GM19452 (cell line): ENCODE measurements around the gene SLC6A13.
"Not testable (repeated sequence)": the region's sequence is repeated elsewhere in the genome, so short reads cannot be mapped to it uniquely, and the experiment has no call there.

Source experiments
- ATAC-seq: cut with Tn5 transposase; IDR thresholded peaks from one replicate; pipeline ENCODE4 v1.9.1; 2021; ENCODE audit not compliant: unreplicated experiment

SLC6A13 gene

GRCh38 chr12:217029-217428 is 45.6 kb downstream of the SLC6A13 start:
- ATAC-seq: not testable (repeated sequence)

GRCh38 chr12:215116-215515 is 47.5 kb downstream of the SLC6A13 start:
- ATAC-seq: no peak

- ATAC-seq: no peak
Observed at GRCh38 chr12:214003-214741, 48.5 kb downstream of the SLC6A13 start, which contains the start of gene SLC6A12. TSS of gene SLC6A12 (minus strand) at chr12:214157. CDS start at chr12:209986, 4,171 bp downstream.

- no peak for ATAC-seq
Observed at GRCh38 chr12:213527-213932, 49.1 kb downstream of the SLC6A13 start.

- no peak for ATAC-seq
Observed at GRCh38 chr12:212715-213526, 49.7 kb downstream of the SLC6A13 start.

- ATAC-seq: no peak
Observed at GRCh38 chr12:212415-212714, 50.3 kb downstream of the SLC6A13 start.

GRCh38 chr12:211639-212414 is 50.8 kb downstream of the SLC6A13 start:
- no peak for ATAC-seq

GRCh38 chr12:211142-211465 is 51.5 kb downstream of the SLC6A13 start:
- no peak for ATAC-seq

GRCh38 chr12:210277-211141 is 52.1 kb downstream of the SLC6A13 start:
- no peak for ATAC-seq

GRCh38 chr12:209851-210250 is 52.8 kb downstream of the SLC6A13 start:
- ATAC-seq: no peak

- ATAC-seq: no peak
Observed at GRCh38 chr12:209246-209645, 53.4 kb downstream of the SLC6A13 start.

- ATAC-seq: no peak
Observed at GRCh38 chr12:208813-209212, 53.8 kb downstream of the SLC6A13 start.

GRCh38 chr12:207804-208203 is 54.8 kb downstream of the SLC6A13 start:
- no peak for ATAC-seq

GRCh38 chr12:206746-207440 is 55.7 kb downstream of the SLC6A13 start:
- ATAC-seq: no peak

- ATAC-seq: no peak
Observed at GRCh38 chr12:205026-205425, 57.6 kb downstream of the SLC6A13 start.

- ATAC-seq: no peak
Observed at GRCh38 chr12:204261-204678, 58.4 kb downstream of the SLC6A13 start.

- no peak for ATAC-seq
Observed at GRCh38 chr12:203462-204260, 59.0 kb downstream of the SLC6A13 start.

- ATAC-seq: no peak
Observed at GRCh38 chr12:203074-203461, 59.6 kb downstream of the SLC6A13 start.

- ATAC-seq: no peak
Observed at GRCh38 chr12:202081-202731, 60.4 kb downstream of the SLC6A13 start.
